GM12875 (cell line): ENCODE data around the gene FAM76B.

Experiments used
- H3K4me3 ChIP-seq: one replicate; pipeline ENCODE4 v1.5.1; 2011; ENCODE audit warnings: low read depth, low read length, control low read depth
- CTCF ChIP-seq: IDR thresholded peaks from 2 replicates; pipeline ENCODE4 v1.5.1; 2011; ENCODE audit warnings: low read depth, mild to moderate bottlenecking, control low read depth, inconsistent platforms, low read length, moderate library complexity, borderline replicate concordance; ENCODE audit not compliant: insufficient read depth

FAM76B gene

GRCh38 chr11:95792700-95793099 is 3.1 kb upstream of the FAM76B start:
- no peak overlapping the region for H3K4me3 ChIP-seq
- TF ChIP-seq CTCF = no peak

DNA sequence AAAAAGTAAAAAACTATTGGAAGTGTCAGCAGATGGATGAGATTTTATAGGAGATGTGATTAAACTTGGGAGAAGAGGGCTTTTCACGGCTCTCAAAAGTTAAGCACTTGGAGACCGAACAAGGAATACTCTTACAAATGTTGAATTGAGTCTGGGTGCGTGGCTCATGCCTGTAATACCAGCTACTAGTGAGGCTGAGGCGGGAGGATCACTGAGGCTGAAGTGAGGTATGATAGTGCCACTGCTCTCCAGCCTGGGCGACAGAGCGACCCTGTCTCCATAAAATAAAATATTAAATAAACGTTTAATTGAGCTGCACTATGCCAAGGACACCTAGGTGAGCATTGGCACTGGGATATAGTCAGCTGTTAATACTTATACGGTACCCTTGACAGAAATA is 2.6 kb upstream of the FAM76B start:
- H3K4me3 ChIP-seq = no peak overlapping the region
- no peak for TF ChIP-seq CTCF

DNA sequence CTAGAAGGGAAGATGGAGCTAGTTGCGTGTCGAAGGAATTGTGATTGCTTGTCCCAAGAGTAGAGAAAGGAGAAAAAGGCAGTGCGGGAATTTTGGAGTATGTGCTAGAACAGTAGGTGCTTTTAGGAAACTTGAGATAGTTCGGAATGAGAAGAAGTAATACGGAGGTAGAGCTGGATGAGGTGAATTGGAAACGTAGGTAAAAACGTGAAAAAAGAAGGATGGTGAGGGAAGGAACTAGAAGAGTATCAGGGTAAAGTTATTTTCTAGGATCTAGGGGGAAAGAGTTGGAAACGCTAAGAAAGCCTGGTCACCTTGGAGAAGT is 2.1 kb upstream of the FAM76B start:
- no peak for TF ChIP-seq CTCF

DNA sequence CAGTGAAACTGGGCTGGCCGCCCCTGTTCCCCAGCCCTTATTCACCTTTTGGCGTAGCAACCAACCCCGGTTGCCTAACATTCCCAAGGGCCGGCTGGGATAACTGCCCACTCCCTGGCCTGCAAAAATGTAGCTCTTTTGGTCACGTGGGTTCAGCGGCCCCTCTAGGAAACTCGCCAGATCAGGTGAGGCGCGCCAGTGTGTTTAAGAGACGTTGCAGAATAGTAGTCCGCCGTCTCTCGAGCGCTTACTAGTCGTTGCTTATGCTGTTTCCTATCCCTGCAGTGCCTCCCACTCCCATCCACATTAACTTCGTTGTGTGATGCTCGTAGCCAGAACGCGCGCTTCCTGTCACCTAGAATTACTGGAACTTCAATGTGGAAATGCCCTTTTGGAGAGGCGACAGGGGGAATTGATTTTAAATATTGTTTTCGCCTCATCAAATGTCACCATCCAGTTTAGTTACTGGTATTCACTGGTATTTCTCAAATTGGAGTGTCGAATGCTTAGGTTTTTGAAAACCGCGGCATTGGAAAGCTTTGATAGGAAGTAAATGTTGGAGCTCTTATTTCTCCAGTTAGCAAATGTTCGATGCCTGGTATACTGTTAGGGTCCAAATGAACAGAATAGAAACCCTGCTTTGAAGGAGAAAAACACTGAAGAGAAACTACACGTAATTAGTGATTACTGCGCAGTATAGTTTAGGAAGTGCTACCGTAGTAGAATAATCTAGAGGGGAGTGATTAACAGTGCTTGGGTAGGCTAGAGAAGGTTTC is 1.5 kb upstream of the FAM76B start:
- peak overlapping the region; percentile 78 for H3K4me3 ChIP-seq
- no peak for TF ChIP-seq CTCF

More for the DNA sequence above, 2.1 kb upstream of the FAM76B start:
- H3K4me3 ChIP-seq = peak overlapping the region; percentile 78

DNA sequence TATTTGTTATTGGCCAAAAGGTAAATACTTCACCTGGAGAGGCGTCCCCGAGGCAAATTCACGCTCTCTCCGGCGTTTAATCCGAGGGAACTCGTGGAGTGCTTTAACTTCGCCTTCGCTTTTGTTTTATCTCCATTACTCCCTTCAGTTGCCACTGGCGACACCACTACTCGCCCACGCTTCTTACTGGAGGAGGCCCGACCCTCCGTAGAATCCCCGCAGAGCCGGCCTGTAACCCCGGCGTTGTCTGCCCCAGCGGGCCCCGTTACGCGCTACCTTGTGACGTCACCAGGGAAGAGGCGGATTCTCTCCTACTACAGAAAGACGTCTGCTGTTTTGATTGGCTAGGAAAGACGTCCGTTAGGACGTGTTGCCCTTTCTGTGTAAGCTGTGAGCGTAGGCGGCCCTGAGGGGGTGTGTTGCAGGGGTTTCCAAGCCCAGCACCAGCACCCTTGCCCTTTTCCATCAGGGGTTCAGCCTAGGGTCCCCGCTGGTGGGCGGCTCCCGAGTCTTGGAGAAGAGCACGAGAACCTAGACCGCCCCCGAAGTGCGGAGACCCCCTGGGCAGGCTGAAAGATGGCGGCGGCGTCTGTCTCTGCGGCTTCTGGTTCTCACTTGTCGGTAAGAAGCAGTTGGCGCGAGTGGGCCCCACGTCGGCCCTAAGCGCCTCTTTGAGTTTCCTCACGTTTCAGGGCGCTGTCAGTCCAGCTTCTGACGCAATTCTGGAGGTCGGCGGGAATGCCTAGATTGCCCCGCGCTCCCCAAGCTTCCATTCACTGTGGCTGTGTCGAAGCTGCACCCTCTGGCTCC is 746 bp upstream of the FAM76B start, which contains the start of gene CEP57:
CEP57 (plus strand) TSS at position 376 of the 810 bp plus-strand sequence; CDS start at position 577, 201 bp downstream.
- no peak for TF ChIP-seq CTCF
- H3K4me3 ChIP-seq = peak within 1 kb of the TSS; percentile 78

- TF ChIP-seq CTCF = peak; percentile 21; the same call in 1 of the 2 replicates
- peak overlapping the region; percentile 78 for H3K4me3 ChIP-seq
These were observed 569 bp downstream of the FAM76B start for GRCh38 chr11:95788921-95789505.
